HT1080 (cell line): Measurements from ENCODE around the gene FSIP1. TPM values are rescaled to one million over a fixed set of nuclear protein-coding genes. Genes with fewer than 3 reads are reported as not detected.

ENCODE experiments used
- DNase-seq: peaks from one replicate; pipeline ENCODE4 v3.0.0-alpha.2; 2015; ENCODE audit warnings: low read depth
- total RNA-seq: library from RNA; depleted of rRNA; stranded (reverse); fragments of >200 nt; shearing (Covaris generic); gene quantifications from 2 replicates; pipeline ENCODE4 v1.2.3, GENCODE V29; 2014

FSIP1 gene
- total RNA-seq, 1 experiment from 2014 or later: 0.93 TPM

DNA sequence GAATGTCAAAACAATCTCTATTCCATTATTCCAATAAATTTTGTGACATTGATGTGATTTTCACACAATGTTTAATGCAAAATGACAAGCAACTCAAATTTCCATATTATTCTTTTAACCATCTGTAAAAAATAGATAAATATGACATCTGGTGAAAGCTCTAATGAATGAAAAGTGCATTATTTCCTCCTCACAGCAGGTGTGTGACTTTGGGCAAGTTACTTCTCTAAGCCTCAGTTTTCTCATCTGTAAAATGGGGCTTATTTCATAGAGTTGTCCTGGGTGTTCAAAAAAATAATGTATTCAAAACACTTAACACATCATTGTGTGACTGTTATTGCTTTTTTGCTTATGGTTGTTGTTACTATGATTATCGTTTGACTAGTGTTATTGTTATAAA lies 131.3 kb downstream of the FSIP1 start:
- DNase-seq: no peak

GRCh38 chr15:39649757-39650156 lies 132.9 kb downstream of the FSIP1 start:
- no peak for DNase-seq

GRCh38 chr15:39646425-39646824 lies 136.2 kb downstream of the FSIP1 start:
- DNase-seq: no peak

DNA sequence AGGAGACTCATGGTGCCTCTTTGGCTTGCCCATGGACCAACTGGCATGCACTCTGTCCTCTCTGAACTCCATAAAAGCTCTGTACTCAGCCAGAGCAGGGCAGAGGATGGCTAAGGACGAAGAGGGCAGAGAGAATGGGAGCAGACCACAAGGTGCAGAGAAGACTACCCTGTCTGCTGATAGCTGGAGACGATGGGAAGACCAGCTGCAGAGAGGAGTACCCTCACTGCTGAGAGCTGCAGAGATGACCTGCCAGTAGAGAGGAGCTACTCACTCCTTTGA lies 136.7 kb downstream of the FSIP1 start:
- DNase-seq: no peak

DNA sequence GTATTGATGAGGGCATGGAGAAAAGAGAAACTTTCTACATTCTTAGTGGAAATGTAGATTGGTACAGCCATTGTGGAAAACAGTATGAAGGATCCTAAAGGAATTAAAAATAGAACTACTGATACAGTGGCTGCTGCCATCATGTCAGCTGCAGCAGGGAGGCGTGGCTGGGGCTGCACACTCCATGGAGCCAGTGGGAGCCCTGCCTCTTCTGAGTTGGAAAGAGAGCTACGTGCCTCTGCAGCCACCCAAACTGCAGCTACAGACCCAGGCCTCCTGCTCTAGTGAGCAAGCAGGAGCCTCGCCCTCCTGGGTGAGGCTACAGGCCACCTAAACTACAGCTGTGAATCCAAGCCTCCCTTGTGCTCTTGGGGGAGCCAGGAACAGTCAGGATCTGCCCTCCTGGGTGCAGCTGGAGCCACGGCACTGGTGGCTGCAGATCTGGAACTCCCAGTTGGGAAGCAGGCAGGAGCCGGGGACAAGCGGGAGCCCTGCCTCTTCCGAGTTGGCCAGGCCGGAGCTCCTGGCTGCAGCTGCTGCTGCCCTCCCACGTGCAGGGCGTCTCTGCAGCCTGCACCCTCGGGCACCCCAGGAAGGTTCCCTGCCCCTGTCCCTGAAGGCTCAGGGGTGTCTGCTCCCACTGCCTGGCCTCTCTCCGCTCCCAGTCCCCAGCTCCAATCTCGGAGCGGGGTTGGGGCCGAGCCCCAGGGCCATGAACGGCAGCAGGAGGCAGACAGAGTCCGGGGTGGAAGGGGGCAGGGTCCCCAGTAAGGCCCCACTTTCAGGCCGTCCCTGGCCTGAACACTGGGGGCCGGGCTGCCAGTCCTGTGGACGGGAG lies 137.3 kb downstream of the FSIP1 start:
- no peak for DNase-seq

- no peak for DNase-seq
Observed at GRCh38 chr15:39644136-39644535, 138.5 kb downstream of the FSIP1 start.

DNA sequence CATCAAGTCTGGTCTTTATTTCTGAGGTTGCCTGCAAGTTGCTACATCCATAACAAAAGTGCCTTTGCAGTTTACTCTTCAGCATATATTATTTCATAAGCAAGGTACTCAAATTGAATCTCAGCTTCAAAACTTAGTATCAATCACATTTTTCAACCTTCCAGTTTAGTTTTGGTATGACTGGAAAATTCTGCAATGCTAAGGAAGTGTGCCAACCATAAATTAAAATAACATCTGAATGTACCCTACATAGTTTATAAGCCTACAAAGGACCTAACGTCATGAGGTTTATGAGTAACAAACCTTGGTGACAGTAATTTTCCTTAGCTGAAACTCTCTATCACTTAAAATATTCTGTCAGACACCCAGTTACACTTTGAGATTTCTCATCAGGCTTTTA lies 138.9 kb downstream of the FSIP1 start:
- DNase-seq: no peak

- DNase-seq: peak; percentile 32
Observed at GRCh38 chr15:39642011-39642640, 140.5 kb downstream of the FSIP1 start.

GRCh38 chr15:39641191-39641889 lies 141.3 kb downstream of the FSIP1 start:
- DNase-seq: peak; percentile 41

DNA sequence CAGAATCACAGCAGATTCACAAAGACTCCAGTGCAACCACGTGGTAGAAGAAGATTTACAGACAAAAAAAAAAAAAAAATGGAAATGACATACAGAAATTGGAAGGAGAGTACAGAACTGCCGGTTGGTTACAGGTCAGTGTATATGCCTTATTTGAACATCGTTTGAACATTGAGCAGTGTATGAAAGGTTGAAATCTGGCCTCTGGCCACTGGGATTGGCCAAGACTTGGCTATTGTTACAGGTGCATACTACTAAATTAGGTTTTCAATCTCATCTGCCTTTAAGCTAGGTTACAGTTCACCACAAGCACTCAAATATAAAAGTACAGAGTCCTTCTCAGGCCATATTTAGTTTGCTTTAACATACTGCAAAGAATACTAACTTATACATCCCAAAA lies 142.0 kb downstream of the FSIP1 start:
- DNase-seq: no peak

DNA sequence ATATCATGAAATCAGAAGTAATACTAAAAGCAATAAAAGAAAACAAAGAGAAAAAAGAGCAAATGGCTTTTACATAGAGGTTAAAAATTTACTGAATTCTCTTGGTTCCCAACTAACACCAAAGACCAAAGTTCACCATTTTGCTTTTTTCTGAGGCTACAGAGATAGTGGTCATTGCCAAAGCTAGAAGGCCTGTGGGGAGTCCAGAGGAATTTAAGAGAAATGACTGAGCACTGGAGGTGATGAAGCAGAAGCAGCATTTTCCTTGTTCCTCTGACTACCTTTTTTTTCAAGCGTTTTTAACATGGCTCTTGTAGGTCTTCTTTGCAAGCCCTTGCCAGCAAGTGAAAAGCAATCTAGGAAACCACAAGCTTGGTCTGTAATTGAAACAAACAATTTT lies 143.6 kb downstream of the FSIP1 start:
- no peak for DNase-seq

GRCh38 chr15:39638041-39638440 lies 144.6 kb downstream of the FSIP1 start:
- DNase-seq: no peak

DNA sequence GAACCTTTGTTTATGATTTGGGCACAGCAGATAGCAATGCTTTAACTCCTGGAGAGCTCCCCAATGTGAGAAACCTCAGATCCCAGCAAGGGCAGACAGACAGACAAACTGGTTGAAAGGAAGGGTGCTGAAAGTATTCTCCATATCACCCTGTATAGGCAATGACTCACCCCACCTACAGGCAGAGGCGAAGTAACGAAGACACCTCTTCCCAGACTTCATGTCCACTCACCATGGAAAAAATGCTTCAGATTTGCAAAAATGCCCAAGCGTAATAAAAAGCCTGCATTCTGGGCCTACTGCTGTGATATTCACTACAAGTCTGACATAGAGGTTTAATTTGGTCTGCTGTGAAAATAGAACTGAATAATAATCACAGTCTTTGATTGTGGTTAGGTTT lies 151.3 kb downstream of the FSIP1 start:
- DNase-seq: peak; percentile 1

DNA sequence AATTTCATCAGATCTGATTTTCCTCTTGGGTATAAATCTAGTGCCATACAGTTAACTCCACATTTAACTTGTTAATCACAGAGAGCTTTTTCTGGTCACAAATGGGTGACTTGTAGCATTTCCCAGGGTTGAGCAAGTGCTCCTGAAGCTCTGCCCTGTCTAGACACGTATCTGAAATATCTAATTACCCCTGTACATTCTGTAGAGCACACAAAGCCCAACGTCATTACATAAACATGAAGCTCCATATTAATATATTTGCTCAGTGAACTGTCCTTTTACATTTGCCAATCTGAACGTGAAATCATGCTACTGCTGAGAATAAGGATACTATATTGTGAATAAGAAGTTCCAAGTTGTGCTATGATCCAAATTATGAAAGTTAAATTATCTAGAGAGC lies 152.7 kb downstream of the FSIP1 start:
- no peak for DNase-seq

DNA sequence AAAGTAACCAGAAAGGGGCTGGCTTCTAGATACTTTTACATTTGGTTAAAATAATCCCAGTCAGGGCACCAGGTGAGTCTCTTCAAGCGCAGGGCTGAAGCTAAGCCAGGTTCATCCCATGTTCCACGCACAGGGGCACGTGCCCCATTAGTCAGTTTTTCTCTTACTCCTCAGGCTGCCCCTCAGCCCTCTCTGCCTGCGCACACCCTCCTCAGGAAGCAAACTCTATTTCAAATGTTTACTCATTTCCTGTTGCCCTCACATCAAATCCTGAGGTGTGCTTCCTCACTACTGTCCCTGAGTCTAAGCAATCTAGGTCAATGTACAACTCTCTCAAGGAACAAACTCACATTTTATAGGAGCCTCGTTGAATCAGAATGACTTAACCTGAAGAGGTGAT lies 153.3 kb downstream of the FSIP1 start:
- DNase-seq: peak; percentile 90

DNA sequence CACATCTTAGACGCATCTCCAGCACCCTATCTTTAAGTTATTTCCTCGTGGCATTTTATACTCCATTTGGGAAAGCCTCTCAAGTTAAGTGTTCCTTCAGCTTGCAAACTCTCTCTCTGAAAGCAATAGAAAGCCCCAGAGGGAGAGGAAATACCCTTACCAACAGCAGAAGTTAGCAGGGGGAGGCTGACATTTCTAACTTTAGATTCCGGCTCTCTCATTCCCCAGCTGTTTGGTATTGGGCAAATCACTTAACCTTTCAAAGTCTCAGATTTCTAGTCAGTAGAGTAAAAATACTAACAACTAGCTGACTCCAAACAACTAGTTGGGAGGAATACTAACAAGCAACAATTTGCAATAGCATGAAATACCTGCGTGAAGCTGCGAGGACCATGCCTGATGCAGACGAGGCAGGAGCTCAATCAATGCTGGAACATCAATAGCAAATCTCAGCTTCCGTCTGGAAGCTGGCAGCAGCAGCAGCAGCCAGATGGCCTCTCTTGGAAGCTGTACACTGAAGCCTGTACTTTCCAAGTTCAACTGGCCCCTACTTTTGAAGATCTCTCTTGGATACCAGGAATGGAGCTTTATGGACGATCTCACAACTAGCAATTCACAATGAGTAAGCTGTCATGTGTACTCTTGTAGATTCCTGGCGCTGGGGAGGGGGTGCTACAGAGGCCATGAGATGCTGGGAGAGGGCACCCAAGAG lies 153.9 kb downstream of the FSIP1 start:
- no peak for DNase-seq

DNA sequence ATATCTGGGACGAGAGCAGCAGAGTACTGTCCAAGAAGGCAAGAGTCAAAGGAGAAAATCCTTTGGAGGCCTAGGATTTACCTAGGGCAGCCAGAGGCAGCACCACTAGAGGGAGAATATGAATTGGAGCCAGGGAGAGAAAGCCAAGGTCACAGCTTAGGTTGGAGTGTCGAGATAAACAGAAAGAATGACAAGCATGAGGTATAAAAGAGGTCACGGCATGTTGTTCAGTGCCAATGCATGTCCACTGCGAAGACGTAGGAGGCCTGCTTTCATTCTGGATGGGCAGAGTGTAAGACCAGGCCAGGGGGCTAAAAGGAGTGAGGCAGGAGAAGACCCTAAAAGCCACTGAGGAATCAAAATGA lies 154.5 kb downstream of the FSIP1 start:
- no peak for DNase-seq

GRCh38 chr15:39627451-39628143 lies 155.0 kb downstream of the FSIP1 start:
- no peak for DNase-seq

DNA sequence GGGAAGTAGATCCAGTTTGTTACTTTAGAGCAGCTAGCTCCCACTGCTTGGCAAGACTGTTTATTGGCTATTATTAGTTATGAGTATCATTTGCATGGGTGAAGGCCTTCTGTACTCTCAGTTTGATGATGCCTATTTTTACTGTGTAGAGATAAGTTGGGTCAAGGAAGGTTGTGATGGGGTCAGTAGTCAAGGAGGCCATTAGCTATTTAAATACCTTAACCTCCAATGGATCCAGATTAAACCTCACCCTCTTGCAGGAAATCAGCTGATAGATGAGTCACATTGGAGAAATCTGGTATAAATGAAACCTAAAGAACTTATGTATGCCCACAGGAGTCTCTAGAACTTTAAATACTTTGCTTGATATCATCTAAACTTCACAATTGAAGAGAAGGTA lies 156.8 kb downstream of the FSIP1 start:
- DNase-seq: peak; percentile 54

DNA sequence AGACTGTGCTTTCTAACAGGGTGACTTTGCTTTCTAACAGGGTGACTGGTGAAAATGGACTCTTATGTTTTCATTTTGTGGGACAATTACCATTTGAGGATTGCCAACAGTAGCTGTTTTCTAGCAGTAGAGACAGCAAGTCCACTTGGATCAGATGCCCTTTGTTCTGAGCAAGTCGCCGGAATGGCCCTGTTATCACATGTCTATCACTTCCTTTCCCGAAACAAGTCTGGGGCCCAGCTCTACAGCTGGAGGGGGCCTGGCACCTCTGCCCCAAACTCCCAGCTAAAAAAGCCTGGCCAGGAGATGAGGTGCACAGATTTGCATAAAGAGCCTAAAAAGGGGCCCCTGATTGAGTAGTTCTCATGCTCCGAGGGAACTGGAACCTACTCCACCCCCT lies 157.2 kb downstream of the FSIP1 start:
- no peak for DNase-seq

DNA sequence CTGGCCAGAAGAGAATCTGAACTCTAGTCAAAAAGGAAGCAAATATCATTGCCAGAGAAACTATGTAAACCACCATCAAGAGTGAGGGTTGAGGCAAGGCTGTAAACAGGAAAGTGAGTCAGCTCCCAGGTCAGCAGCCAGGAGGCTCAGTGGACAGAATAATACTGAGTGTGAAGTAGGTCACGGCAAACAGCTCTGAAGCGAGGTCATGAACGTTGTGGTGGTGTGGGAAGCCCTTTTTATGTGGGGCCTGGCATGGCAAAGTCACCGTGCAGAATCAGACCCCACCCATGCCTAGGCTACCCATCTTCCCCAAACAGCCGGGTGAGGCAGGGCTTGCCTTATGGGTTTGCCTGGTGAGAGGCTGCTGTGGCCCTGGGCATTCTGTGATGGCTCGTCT lies 157.8 kb downstream of the FSIP1 start:
- peak; percentile 93 for DNase-seq

GRCh38 chr15:39623529-39623931 lies 159.1 kb downstream of the FSIP1 start:
- no peak for DNase-seq
